Anterior cingulate cortex (tissue), 58 donors: ENCODE data around the gene PTGDR.
A peak's percentile ranks its signal among the peaks of the same experiment; 100 is the strongest.

Experiments used
- DNase-seq, 58 donors: peaks; one replicate each; lab custom pipeline; 2025; lab: John Stamatoyannopoulos, UW

Gene PTGDR, protein sequence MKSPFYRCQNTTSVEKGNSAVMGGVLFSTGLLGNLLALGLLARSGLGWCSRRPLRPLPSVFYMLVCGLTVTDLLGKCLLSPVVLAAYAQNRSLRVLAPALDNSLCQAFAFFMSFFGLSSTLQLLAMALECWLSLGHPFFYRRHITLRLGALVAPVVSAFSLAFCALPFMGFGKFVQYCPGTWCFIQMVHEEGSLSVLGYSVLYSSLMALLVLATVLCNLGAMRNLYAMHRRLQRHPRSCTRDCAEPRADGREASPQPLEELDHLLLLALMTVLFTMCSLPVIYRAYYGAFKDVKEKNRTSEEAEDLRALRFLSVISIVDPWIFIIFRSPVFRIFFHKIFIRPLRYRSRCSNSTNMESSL

DNA sequence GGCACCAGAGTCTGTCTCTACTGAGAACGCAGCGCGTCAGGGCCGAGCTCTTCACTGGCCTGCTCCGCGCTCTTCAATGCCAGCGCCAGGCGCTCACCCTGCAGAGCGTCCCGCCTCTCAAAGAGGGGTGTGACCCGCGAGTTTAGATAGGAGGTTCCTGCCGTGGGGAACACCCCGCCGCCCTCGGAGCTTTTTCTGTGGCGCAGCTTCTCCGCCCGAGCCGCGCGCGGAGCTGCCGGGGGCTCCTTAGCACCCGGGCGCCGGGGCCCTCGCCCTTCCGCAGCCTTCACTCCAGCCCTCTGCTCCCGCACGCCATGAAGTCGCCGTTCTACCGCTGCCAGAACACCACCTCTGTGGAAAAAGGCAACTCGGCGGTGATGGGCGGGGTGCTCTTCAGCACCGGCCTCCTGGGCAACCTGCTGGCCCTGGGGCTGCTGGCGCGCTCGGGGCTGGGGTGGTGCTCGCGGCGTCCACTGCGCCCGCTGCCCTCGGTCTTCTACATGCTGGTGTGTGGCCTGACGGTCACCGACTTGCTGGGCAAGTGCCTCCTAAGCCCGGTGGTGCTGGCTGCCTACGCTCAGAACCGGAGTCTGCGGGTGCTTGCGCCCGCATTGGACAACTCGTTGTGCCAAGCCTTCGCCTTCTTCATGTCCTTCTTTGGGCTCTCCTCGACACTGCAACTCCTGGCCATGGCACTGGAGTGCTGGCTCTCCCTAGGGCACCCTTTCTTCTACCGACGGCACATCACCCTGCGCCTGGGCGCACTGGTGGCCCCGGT, at the start of gene PTGDR:
PTGDR (plus strand) TSS at position 198 of the 778 bp plus-strand sequence; CDS start at position 315, 117 bp downstream.
- peak in 2 of 58 donors; percentile 2 to 13 for DNase-seq

DNA sequence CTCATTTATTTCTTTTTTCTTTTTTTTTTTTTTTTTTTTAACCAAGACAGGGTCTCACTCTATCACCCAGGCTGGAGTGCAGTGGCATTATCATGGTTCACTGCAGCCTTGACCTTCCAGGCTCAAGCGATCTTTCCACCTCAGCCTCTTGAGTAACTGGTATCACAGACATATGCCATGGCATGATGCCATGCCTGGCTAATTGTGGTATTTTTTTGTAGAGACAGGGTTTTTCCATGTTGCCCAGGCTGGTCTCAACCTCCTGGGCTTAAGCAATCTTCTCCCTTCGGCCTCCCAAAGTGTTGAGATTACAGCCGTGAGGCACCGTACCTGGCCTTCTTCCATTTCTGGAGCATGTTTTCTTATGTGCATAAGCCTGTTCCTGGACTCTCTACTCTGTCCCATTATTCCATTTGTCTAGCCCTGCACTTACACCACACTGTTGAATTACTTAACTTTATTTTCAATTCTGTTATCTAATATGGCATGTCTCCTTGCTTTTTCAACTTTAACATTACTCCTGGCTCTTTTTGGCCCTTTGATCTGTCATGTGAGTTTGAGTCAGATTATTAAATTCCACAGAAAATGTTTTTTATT, 47.9 kb upstream of the PTGDR start:
- DNase-seq, result no peak

DNA sequence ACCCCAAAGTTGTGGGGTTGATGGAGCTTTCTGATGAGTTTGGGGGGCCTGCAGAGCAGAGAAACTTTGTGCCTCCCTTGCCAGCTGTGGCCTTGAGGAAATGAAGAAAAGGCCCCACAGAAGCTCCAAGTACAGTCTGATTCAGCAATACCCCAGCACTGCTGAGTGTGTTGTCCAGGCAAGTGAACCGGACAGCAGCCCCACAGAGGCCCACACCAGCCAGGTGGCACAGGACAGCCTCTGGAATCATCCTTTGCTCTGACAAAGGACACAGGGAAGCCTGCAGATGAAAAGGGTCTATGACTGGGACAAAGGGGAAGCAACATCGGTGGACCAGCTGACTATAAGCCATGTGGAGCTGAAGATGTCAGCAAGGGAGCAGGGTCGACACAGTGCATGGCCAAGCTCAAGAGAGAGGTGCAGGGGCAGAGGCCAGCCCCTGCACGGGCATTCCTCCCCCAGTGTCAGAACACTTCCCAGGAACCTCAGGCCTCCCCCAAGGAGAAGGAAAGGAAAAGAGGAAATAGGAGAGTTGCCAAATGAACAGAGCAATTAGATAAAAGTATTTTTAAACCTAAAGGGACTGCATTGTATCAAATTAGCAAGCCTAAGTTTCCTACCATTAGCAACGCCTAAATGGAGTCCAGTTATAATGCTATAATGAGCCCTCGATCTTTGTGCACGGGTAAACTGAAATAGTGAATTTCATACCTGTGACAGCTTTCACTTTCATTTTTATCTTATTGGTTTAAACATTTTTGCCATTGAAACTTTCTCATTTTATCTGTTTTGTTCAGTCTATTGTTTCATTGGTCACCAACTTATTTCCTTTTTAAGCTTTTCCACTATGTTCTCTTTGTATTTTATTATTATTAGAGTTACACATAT, 46.3 kb upstream of the PTGDR start:
- DNase-seq, result no peak

DNA sequence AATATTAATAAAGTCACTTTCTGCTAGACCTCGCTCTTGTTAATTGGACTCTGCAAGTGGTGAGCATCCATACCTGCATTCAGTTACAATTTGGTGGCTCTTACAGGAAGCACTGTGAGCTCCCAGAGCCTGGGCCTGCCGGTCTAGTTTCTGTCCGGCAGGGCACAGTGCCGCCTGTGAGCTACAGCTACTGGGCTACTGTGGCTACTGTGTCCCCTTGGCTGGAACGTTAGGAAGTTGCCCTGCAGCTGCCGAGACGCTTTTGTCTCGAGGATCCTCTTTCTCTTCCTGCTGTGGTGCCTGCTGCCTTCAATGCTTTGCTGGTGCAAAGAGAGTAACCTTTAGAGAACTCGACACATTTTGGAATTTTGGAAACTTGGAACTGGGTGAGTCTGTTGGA, 44.6 kb upstream of the PTGDR start:
- DNase-seq, result no peak

DNA sequence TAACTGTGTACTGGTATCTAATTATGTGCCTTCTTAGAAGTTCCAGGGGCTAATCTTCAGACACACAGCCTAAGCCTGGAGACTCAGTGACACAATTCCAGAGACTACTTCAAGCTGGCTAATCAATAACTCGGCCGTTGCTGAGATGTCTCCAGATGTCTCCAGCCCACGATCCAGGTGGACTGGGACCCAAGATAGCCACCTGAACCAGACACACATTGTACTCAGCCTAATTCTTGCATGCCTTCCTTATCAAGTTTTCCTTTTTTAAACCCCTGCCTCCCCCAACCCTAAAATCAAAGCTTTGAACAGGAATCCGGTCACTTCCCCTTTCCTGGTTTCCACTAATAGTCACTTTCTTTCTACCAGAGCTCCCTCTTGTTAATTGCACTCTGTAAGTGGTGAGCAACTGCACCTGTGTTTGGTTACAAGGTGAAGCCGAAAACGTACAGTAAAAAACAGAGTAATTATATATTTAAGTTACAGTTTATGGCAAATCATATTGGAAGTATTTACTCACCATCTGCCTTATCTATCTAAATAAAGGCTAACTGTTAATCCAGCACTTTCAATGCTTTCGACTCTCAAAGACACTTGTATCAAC, 39.8 kb upstream of the PTGDR start:
- no peak for DNase-seq

DNA sequence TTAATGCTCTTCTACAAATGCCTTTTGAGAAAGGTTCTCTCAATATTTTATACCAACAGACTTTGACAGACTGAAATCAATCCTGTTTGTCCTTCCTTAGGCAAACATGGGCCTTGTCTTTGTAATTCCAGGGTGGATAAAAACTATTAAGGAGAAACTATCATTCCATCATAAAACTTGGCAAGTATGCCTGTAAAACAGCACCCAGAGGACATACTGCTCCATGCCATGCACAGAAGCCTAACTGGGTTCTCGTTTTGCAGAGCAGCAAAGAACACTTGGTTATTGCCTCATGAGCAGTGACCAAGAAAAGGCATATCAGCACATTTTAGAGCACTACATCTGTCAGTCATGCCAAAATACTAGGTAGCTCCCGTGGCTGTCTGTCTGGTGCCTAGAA, 33.8 kb upstream of the PTGDR start:
- no peak for DNase-seq

DNA sequence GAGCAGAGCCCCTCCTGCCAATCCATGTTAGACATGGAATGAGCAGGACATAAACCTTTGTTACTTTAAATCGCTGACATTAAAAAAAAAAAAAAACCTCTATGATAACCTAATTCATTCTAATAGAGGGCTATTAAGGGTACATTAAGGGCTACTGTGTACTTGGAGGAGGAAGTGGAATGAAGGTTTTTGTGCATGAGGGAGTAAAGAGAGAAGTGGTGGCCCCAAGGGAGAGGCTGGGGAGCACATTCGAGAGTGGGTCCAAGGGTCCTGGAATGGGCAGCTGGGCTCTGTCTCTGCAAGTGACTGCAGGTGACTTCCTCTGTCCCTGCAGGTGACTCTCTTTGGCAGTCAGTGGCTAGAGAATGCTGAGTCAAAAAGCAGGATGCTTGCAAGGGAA, 32.1 kb upstream of the PTGDR start:
- DNase-seq, result no peak

DNA sequence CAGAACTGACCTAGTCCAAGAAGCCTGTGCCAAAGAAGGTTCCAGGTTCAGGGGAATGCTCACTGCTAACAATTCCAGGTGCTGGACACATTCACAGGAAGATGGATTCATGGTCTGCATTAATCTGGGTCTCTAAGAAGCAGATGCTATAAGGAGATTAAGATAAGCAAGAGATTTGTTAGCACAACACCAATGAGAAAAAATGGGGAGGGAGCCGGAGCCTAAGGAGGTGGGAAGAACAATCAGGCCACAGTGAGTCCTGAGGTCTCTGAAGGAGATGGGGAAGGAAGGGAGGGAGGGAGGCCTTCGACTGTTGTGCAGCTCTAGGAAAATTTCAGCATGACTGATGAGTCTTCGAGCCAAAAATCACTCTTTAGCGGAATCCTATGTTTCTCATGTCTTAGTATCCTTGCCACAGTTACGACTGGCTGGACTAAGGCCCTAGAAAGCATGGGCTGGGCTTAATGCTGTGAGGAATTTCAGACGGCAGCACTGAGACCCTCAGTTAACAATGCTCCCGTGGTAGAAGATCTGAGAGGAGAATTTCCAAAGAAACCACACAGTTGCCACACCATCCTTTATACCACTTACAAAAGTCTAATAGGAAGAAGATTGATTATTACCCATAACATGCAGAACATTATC, 31.5 kb upstream of the PTGDR start:
- no peak for DNase-seq

DNA sequence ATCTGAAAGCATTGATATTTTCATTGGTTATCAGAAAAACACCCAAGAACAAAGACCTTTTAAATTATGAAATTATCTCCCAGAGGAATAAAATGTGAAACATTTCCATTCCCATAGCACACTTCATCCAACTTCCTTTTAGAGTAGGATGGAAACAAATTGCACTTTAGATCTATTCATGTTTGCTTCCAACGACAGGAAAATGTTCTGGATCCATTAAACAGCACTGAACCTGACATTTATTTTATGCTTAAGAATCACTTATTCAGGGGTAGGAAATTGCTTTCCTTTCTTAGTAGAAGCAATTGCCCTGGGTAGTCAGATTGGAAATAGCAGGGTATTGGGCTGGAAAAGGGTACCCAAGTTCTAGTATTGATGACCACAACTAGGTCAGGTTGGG, 28.8 kb upstream of the PTGDR start:
- no peak for DNase-seq

DNA sequence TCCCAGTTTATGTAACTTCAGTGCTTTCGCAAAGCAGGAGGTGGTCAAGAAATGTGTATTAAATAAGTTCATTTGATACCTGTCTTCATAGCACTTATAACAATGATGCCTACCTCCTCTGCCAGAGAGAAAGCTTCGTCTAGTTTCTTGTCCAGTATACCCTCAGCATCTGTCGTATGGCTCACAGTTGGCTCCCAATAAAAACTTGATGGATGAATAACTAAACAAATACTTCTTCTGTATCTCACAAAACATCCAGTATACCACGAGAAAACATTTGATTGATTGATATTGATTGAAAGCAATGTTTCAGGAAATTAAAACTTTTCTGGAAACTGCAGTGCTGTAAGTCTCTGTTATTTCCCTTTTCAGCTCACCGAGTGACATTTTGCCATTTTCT, 26.9 kb upstream of the PTGDR start:
- no peak for DNase-seq

DNA sequence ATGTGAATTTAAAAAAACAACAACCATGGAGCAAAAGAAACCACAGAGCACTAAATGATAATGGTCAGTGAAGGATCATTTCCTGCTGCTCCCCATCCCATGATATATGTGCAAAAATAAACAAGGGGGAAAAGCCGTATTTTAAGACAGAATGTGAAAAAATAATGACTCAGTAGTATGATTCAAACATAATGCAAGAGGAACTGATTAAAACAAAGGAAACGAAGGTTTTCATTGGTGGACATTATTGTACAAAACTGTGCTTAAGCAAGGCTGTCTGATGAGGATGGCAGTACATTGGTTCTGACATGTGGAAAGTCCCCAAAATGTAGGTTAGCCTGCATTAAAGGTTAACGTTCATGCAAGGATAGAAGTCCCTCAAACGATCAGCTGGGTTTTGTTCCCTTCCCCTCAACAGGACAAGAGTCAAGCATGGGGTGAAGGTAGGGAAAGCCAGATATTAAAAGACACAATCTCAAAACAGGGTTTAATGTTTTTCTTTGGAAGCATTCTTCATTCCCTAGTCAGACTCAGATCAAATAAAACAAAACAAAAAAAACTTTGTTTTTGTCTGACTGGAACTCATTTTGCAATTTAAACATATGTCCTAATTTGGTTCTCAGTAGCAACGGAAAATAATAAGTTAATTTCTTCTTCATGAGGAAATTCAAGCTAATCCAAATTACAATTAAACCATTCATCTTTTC, 26.3 kb upstream of the PTGDR start:
- DNase-seq, result no peak

DNA sequence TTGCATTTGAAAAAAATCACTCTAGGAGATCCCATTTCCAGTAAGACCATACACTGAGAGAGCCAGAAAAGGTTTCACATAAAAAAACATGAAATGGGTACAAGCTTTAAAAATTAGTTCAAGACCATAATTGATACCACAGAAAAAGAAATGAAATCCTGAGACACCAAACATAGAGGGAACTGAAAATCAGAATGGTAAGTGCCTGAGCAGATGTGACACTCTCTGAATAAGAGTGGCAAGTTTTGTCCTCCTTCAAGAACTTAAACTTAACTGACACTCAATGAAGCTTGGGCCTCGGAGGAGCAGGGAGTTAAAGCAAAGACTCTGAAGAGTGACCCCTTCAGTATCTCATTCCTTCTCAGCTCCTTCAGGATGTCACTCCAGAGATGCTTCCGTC, 23.2 kb upstream of the PTGDR start:
- no peak for DNase-seq

DNA sequence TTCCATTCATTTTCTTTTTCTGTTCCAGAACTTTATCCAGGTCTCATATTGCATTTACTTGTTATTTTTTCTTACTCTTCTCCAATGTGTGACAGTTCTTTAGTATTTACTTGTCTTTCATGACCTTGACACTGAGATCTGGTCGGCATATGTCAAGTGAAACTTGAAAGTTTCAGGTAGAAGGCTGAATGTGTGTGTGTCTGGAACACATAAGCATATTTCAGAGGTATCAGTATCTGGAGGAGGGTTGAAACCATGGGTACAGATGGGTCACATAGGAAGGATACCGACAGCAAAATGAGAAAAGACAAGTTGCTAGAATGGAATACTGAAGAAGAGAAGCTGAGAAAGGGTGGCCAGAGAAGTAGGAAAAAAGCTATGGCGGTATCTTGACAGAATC, 22.5 kb upstream of the PTGDR start:
- DNase-seq, result no peak

DNA sequence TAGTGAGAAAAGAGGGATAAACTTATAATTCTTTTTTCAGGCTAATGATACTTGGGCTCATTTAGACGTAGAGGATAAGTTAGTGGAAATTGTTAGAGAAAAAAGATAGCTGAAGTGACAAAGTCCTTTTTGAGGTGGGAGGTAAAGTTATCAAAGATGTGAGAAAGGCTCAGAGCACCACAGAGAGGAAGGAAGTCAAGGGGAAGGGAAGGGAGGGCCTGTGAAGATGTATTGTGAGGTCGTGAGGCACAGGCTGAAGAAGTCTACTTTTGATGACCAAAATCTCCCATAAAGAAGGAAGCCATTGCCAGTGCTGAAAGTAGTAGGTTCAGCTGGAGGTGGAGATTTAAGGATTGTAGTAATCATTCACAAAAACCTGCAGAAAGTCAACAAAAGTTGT, 19.4 kb upstream of the PTGDR start:
- DNase-seq, result no peak

DNA sequence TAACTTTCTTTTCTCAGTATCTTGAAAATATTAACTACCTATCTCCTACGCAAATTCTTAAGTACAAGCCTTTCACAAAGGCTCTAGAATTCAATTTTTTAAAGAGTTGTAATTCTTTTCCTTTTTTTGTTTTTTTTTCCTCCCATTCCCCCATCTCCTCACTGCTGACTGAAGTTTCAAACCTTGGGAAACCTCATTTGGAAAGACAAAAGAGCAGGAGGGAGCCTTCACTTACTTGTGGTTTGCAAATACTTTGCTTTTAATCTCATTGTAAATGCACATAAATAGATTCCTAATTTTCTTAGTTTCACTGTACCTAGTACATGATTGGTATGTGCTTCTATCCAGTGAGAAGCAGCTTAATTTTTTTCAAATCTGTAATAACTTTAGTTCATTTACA, 15.8 kb upstream of the PTGDR start:
- DNase-seq, result no peak

DNA sequence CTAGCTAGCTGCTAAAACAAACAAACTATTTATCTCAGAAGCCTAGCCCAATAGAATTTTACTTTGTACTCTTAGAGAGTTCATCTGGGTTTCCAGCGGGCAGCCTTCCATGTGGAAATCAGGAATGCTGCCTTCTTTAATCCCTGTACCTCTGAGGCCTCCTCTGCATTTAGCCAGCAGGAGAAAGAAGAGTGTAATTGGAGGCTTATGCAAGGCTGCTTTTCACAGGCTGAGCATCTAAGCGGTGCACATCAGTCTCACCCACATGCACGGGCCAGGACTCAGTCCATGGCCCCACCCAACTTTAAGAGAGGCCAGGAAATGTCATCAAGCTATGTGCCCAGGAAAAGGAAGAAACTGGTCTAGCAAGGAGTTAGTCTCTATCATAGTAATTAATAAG, 14.0 kb upstream of the PTGDR start:
- DNase-seq, result no peak

DNA sequence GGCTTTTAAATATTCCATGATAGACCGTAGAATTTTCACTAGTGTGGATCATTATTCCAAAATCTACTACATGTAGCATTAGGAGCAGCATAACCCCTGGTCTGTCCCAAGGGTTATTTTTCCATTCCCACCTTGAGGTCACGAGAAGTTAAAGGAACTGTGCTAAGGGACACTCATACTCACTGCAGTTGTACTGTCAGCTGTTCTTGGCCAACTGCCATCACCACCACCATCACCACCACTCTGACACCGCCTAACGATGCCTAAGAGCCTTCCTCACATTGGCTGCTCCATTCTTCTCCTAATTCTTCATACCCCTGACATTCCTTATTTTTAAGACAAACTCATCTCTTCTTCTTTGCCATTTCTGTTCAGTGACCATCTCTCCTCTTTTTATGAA, 13.4 kb upstream of the PTGDR start:
- DNase-seq, result no peak

DNA sequence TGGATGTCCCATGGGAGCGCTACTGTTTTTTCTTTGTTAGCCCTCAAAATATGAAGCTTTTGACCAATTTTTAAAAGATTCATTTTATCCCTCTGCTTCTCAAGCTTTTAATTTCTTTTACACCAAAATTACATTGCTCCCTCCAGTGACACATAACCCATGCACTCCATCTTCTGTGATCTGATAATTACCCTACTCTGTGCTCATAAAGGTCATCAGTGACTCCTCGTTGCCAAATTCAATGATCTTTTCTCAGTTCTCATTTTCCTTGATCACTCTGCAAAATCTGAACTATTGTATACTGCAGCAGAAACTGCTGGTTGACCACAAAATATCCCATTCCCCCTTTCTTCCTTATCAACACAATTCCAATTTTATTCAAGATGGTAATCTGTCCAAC, 8.7 kb upstream of the PTGDR start:
- DNase-seq, result no peak

DNA sequence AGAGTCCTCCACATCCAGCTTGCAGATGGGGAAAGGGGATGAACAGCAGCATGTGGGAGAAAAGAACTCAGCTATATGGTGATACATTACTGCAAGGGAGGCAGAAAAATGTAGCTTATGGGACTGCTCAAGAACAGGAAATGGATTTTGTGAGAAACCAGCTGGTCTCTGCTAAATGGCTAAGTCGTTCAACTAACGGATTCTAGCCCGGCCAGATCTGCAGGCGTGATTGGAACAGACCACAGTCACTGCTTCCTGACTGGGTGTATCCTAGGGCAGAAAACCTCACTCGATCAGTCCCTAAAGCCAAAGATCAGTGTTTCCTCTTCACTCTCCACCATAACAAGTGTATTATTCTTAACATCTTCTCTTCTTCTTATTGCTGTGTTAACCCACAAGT, 8.1 kb upstream of the PTGDR start:
- DNase-seq, result no peak
